Measurements from ENCODE around the gene GUCY2F. TPM values are rescaled to one million over a fixed set of nuclear protein-coding genes. Genes with fewer than 3 reads are reported as not detected.

GUCY2F gene
- total RNA-seq, 1 experiment from 2014 or later, result not detected

- Histone ChIP-seq H3K4me3 (replicated peaks in 1 of 2; ENCODE audit: low read depth in 1 of 2, low read length in 2 of 2) (no peak overlapping the region), H3K27me3 (ENCODE audit: insufficient read depth, low read length) (no peaks in the 10 kb centered on the region), H4K20me1 (ENCODE audit: insufficient read depth) (no peaks in the 10 kb centered on the region), H2AFZ (ENCODE audit: low read depth, low read length, poor library complexity, severe bottlenecking) (no peak overlapping the region), H3K9me2 (ENCODE audit: insufficient read depth) (no peaks in the 10 kb centered on the region), H3K79me2 (ENCODE audit: insufficient read depth, low read length) (no peaks in the 10 kb centered on the region), H3K4me2 (ENCODE audit: low read length) (no peak overlapping the region), H3K4me1 (ENCODE audit: control insufficient read depth in 1 of 2, insufficient read depth in 2 of 2, low read length in 2 of 2) (no peaks in the 10 kb centered on the region; a peak in 1 of 4 replicates), H3K27ac (ENCODE audit: low read depth, low read length) (no peak overlapping the region), H3K9ac (ENCODE audit: low read length) (no peak overlapping the region), H3K36me3 (ENCODE audit: control insufficient read depth in 1 of 2, insufficient read depth in 2 of 2, low read length in 2 of 2) (no peaks in the 10 kb centered on the region), H3K9me3 (ENCODE audit: control insufficient read depth in 1 of 2, insufficient read depth in 1 of 2, low read depth in 1 of 2, low read length in 2 of 2) (no peaks in the 10 kb centered on the region)
- CTCF ChIA-PET, result no interaction called here
- no peak for DNase-seq (ENCODE audit: low read depth, low spot score)
- intact Hi-C loops (cut with micrococcal nuclease), result no loop called here
- no peak for ATAC-seq
- RAD21 ChIA-PET (ENCODE audit: low non-redundant PET in 1 of 2, low total read pairs in 2 of 2, uncharacterized antibody in 2 of 2, unreplicated experiment in 2 of 2), result no interaction called here
- BruUV-seq (replicated peaks), result no TSS peak
- TF ChIP-seq REST (IDR thresholded peaks at IDR 0.05; ENCODE audit: low read depth) (no peak), ZFX (IDR thresholded peaks at IDR 0.05) (no peak), FOSL1 (IDR thresholded peaks at IDR 0.05; ENCODE audit: low read depth) (no peak), SIN3A (IDR thresholded peaks at IDR 0.05; ENCODE audit: low read depth) (no peak), CEBPB (IDR thresholded peaks at IDR 0.05; ENCODE audit: low read depth) (no peak), EZH2 (IDR thresholded peaks at IDR 0.05) (no peak), SRF (IDR thresholded peaks at IDR 0.05; ENCODE audit: low read depth) (no peak), ZBTB33 (IDR thresholded peaks at IDR 0.05; ENCODE audit: extremely low read depth, insufficient replicate concordance, low read length) (no peak), EZH2phosphoT487 (IDR thresholded peaks at IDR 0.05; ENCODE audit: borderline replicate concordance) (no peak), CTCF (IDR thresholded peaks at IDR 0.05 in 2 of 3, conservative IDR thresholded peaks at IDR 0.05 in 1 of 3; ENCODE audit: borderline replicate concordance in 1 of 3, insufficient read depth in 1 of 3, low read depth in 2 of 3, low read length in 2 of 3) (no peak), ELF1 (IDR thresholded peaks at IDR 0.05; ENCODE audit: borderline replicate concordance, low read depth) (no peak), ZNF274 (IDR thresholded peaks at IDR 0.05; ENCODE audit: low read depth, low read length) (no peak), JUND (IDR thresholded peaks at IDR 0.05) (no peak), RAD21 (IDR thresholded peaks at IDR 0.05; ENCODE audit: low read depth) (no peak), CBX3 (IDR thresholded peaks at IDR 0.05; ENCODE audit: low read depth) (no peak), EGR1 (IDR thresholded peaks at IDR 0.05; ENCODE audit: low read depth) (no peak), POLR2A (IDR thresholded peaks at IDR 0.05; ENCODE audit: borderline replicate concordance, extremely low read depth, insufficient read depth, insufficient read length) (no peak), TCF7L2 (IDR thresholded peaks at IDR 0.05; ENCODE audit: borderline replicate concordance, extremely low read depth, insufficient read depth, insufficient read length) (no peak)
- TF ChIP-seq, protein P1, sequence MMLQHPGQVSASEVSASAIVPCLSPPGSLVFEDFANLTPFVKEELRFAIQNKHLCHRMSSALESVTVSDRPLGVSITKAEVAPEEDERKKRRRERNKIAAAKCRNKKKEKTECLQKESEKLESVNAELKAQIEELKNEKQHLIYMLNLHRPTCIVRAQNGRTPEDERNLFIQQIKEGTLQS (IDR thresholded peaks at IDR 0.05), result no peak
- POLR2A ChIA-PET, result no interaction called here
Measured at GRCh38 chrX:109372716-109373115, 109.2 kb downstream of the GUCY2F start.
